Measurements from ENCODE around the gene HIPK2. TPM values are rescaled to one million over a fixed set of nuclear protein-coding genes. Genes with fewer than 3 reads are reported as not detected.

The HIPK2 gene
- total RNA-seq, 1 donor from 2014 or later, result 61.5 TPM

- no peaks in the 10 kb centered on the region for H3K9me3 Mint-ChIP-seq
- no peaks in the 10 kb centered on the region for H3K36me3 Mint-ChIP-seq (ENCODE audit: low read depth)
- peaks cover 7% of the 10 kb centered on the region for H3K4me1 Mint-ChIP-seq
- TF ChIP-seq, protein P1, sequence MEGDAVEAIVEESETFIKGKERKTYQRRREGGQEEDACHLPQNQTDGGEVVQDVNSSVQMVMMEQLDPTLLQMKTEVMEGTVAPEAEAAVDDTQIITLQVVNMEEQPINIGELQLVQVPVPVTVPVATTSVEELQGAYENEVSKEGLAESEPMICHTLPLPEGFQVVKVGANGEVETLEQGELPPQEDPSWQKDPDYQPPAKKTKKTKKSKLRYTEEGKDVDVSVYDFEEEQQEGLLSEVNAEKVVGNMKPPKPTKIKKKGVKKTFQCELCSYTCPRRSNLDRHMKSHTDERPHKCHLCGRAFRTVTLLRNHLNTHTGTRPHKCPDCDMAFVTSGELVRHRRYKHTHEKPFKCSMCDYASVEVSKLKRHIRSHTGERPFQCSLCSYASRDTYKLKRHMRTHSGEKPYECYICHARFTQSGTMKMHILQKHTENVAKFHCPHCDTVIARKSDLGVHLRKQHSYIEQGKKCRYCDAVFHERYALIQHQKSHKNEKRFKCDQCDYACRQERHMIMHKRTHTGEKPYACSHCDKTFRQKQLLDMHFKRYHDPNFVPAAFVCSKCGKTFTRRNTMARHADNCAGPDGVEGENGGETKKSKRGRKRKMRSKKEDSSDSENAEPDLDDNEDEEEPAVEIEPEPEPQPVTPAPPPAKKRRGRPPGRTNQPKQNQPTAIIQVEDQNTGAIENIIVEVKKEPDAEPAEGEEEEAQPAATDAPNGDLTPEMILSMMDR (conservative IDR thresholded peaks at IDR 0.05), result no peak
- H3K27ac Mint-ChIP-seq (ENCODE audit: unreplicated experiment), result no peak overlapping the region
- peaks cover 6% of the 10 kb centered on the region for H3K27me3 Mint-ChIP-seq (ENCODE audit: low read depth)
- no peak overlapping the region for H3K4me3 Mint-ChIP-seq
- DNase-seq (ENCODE audit: low read depth, low spot score), result no peak
Measured at GRCh38 chr7:139783647-139784385, 6.0 kb upstream of the HIPK2 start.

- no peak for DNase-seq (ENCODE audit: low read depth, low spot score)
- Mint-ChIP-seq H3K4me1 (peaks cover 10% of the 10 kb centered on the region), H3K27ac (ENCODE audit: unreplicated experiment) (no peak overlapping the region), H3K36me3 (ENCODE audit: low read depth) (no peaks in the 10 kb centered on the region), H3K27me3 (ENCODE audit: low read depth) (peaks cover 6% of the 10 kb centered on the region), H3K9me3 (no peaks in the 10 kb centered on the region), H3K4me3 (no peak overlapping the region)
- TF ChIP-seq, protein P1 (conservative IDR thresholded peaks at IDR 0.05), result no peak
Measured at GRCh38 chr7:139782932-139783331, 5.1 kb upstream of the HIPK2 start.

GRCh38 chr7:139777133-139777891 lies 486 bp downstream of the HIPK2 start:
- peaks cover 42% of the 10 kb centered on the region for H3K4me1 Mint-ChIP-seq
- H3K27me3 Mint-ChIP-seq (ENCODE audit: low read depth), result peaks cover 6% of the 10 kb centered on the region
- H3K36me3 Mint-ChIP-seq (ENCODE audit: low read depth), result no peaks in the 10 kb centered on the region
- TF ChIP-seq, protein P1 (conservative IDR thresholded peaks at IDR 0.05), result no peak
- H3K9me3 Mint-ChIP-seq, result no peaks in the 10 kb centered on the region
- peak; percentile 22 for DNase-seq (ENCODE audit: low read depth, low spot score)
- H3K27ac Mint-ChIP-seq (ENCODE audit: unreplicated experiment), result peak overlapping the region; percentile 90
- H3K4me3 Mint-ChIP-seq, result peak overlapping the region; percentile 95

DNA sequence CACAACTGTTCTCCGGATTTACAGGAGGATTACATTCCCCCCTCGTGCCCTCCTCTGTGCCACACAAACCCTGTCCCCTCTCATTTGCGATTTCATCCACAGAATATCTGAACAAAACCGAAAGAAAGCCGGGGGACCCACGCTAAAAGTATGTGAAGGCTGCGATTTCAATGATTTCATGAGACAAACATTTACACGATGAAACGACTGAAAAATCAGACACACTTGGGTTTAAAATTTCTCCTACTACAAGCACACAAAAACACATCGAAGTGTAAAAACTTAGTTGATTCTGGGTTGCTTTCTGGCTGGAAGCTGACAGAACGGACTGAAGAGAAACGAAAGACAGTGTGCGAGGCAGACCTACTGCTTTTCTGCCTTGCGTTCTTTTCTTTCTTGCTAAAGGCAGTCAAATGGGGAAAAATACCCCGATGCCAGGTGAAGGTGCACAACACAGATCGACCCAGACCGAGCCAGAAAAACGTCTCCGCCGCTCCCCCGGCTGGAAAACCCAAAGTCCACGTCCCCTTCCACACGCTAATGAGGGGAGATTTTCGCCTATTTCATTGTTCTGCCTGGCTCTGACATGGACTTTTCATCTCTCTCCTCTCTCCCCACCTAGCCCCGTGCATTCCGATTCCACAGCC lies 1.2 kb downstream of the HIPK2 start:
- peaks cover 6% of the 10 kb centered on the region for H3K27me3 Mint-ChIP-seq (ENCODE audit: low read depth)
- H3K36me3 Mint-ChIP-seq (ENCODE audit: low read depth), result no peaks in the 10 kb centered on the region
- TF ChIP-seq, protein P1 (conservative IDR thresholded peaks at IDR 0.05), result no peak
- H3K27ac Mint-ChIP-seq (ENCODE audit: unreplicated experiment), result peak overlapping the region; percentile 90
- no peaks in the 10 kb centered on the region for H3K9me3 Mint-ChIP-seq
- peak; percentile 9 for DNase-seq (ENCODE audit: low read depth, low spot score)
- peak overlapping the region; percentile 95 for H3K4me3 Mint-ChIP-seq
- H3K4me1 Mint-ChIP-seq, result peaks cover 49% of the 10 kb centered on the region

DNA sequence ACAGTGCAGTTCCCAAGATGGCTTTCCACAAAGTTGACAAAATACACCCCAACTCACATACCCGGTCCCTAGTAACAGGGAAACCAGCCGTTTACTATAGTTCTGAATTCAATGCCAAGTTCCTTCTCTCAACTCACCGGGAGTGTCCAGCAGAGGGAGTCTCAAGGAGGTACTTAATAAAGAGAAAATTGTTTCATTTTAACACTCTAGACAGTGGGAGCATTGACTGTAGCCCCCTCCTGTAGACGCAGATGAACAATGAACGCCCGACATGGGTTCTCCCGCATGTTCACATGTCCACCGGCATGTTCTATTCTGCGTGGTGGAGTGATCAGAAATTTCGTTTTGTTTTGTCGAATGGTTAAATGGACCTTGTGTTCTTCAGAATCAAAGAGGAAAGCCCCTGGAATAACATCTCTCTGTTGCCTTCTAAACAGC lies 1.9 kb downstream of the HIPK2 start:
- DNase-seq (ENCODE audit: low read depth, low spot score), result peak; percentile 62
- Mint-ChIP-seq H3K9me3 (no peaks in the 10 kb centered on the region), H3K4me3 (peak overlapping the region; percentile 95), H3K27me3 (ENCODE audit: low read depth) (peaks cover 6% of the 10 kb centered on the region), H3K36me3 (ENCODE audit: low read depth) (no peaks in the 10 kb centered on the region), H3K4me1 (peaks cover 57% of the 10 kb centered on the region), H3K27ac (ENCODE audit: unreplicated experiment) (peak overlapping the region; percentile 86)
- TF ChIP-seq, protein P1 (conservative IDR thresholded peaks at IDR 0.05), result peak; percentile 77
